Body of pancreas (tissue), 4 donors: ENCODE results near the gene IRF3. TPM values are rescaled to one million over a fixed set of nuclear protein-coding genes. Genes with fewer than 3 reads are reported as not detected.

ENCODE experiments used
- ATAC-seq: fragments of 150-250 bp; one replicate; pipeline ENCODE4 v1.9.1; 2016
- DNase-seq, 4 donors: peaks; one replicate each; pipeline ENCODE4 v3.0.0-alpha.2; 2019
- H3K27ac ChIP-seq, 4 donors: fragments of 200-600 bp; sonication (generic); 1 replicate in 3 of 4; 2 replicates in 1 of 4; pipeline versions ENCODE4 v1.5.1 to v1.6.1; 2016 to 2019; ENCODE audit warnings: mild to moderate bottlenecking in 1 of 4, mixed read lengths in 1 of 4, moderate library complexity in 1 of 4
- H3K27me3 ChIP-seq, 2 donors: fragments of 200-600 bp; sonication (generic); one replicate each; pipeline ENCODE4 v1.6.0; 2016; ENCODE audit warnings: mild to moderate bottlenecking in 1 of 2
- H3K36me3 ChIP-seq, 2 donors: fragments of 200-600 bp; sonication (generic); replicated peaks in 1 of 2; 2 replicates each; pipeline ENCODE4 v1.5.1; 2016; ENCODE audit warnings: low read depth in 2 of 2; ENCODE audit not compliant: insufficient read depth in 1 of 2
- H3K4me1 ChIP-seq: fragments of 200-600 bp; sonication (generic); one replicate; pipeline ENCODE4 v1.6.0; 2016
- H3K4me3 ChIP-seq, 2 donors: fragments of 200-600 bp; sonication (generic); 1 replicate in 1 of 2; 2 replicates in 1 of 2; pipeline ENCODE4 v1.5.1; 2016 to 2019
- H3K9me3 ChIP-seq, 3 donors: fragments of 200-600 bp; sonication (generic); 1 replicate in 2 of 3; 2 replicates in 1 of 3; pipeline ENCODE4 v1.5.1; 2016
- CTCF ChIP-seq, 7 experiments: fragments of 450-650 bp in 4 of 7; fragments of 200-600 bp in 3 of 7; sonication (generic) in 3 of 7; IDR thresholded peaks; one replicate each; pipeline ENCODE4 v1.5.1; 2016 to 2019; ENCODE audit warnings: antibody characterized with exemption in 7 of 7
- POLR2A ChIP-seq, 3 donors: fragments of 450-650 bp; IDR thresholded peaks; one replicate each; pipeline ENCODE4 v1.6.1; 2016; ENCODE audit warnings: antibody characterized with exemption in 3 of 3, mild to moderate bottlenecking in 2 of 3
- WGBS, 2 donors: methylation state at CpG; one replicate each; pipeline ENCODE4 v1.1.5; 2017; 5-methylcytosine and 5-hydroxymethylcytosine counted together
- intact Hi-C: fragments of 100-400 bp; cut with DNase I; formaldehyde crosslinking; loops from one replicate; pipeline ENCODE4 v1.15.1; 2023
- total RNA-seq, 2 donors: library from RNA; depleted of rRNA; stranded (reverse); fragments of >200 nt; gene quantifications; one replicate each; pipeline ENCODE4 v1.1.0, GENCODE V29; 2016

Gene IRF3
- total RNA-seq = 100 to 1,000 TPM in 1 of 2 donors, 10 to 100 TPM in 1; 46.7 to 134 TPM

GRCh38 chr19:49665351-49666119 is at the start of gene IRF3, which contains the start of gene BCL2L12:
TSS of gene IRF3 (minus strand) at chr19:49665857. CDS start at chr19:49664838, 1,019 bp downstream.
TSS of gene BCL2L12 (plus strand) at chr19:49665933. CDS start at chr19:49666693, 760 bp downstream.
- ATAC-seq = peak; percentile 93
- Histone ChIP-seq H3K9me3 (no peaks in the 10 kb centered on the region), H3K27ac (peak within 1 kb of the TSS; percentile 78 to 94 (median 92)), H3K36me3 (peaks cover 5 to 7% of the 10 kb centered on the region in 2 donors), H3K27me3 (no peaks in the 10 kb centered on the region), H3K4me1 (peaks cover 23% of the 10 kb centered on the region), H3K4me3 (peak within 1 kb of the TSS; percentile 9 to 72)
- TF ChIP-seq POLR2A (IDR thresholded peaks at IDR 0.05) (peak; percentile 39 to 88 (median 82)), CTCF (IDR thresholded peaks at IDR 0.05) (no peak)
- WGBS, 2 donors = 0 to 1% methylated on average over 47 to 50 of the region's 50 CpGs
- peak; percentile 98 to 99 (median 98) for DNase-seq
- intact Hi-C loops = no loop called here

GRCh38 chr19:49713236-49713845 is 47.7 kb upstream of the IRF3 start:
- 51 to 100% methylated on average over 1 to 8 of the region's 8 CpGs for WGBS, 2 donors
- intact Hi-C loops = no loop called here
- no peak for DNase-seq
- Histone ChIP-seq H3K9me3 (no peaks in the 10 kb centered on the region), H3K27me3 (no peaks in the 10 kb centered on the region), H3K4me3 (no peak overlapping the region), H3K4me1 (no peaks in the 10 kb centered on the region), H3K27ac (no peak overlapping the region), H3K36me3 (no peaks in the 10 kb centered on the region)
- ATAC-seq = no peak
- TF ChIP-seq POLR2A (IDR thresholded peaks at IDR 0.05) (no peak), CTCF (IDR thresholded peaks at IDR 0.05) (no peak)

GRCh38 chr19:49712397-49712859 is 46.8 kb upstream of the IRF3 start:
- H3K4me3 ChIP-seq = no peak overlapping the region
- WGBS, 2 donors = 53 to 61% methylated on average over 20 of the region's 20 CpGs
- DNase-seq (peak; percentile 32 to 48 (median 34)), ATAC-seq (peak; percentile 33)
- no peak for TF ChIP-seq CTCF (IDR thresholded peaks at IDR 0.05)
- TF ChIP-seq POLR2A (IDR thresholded peaks at IDR 0.05) = no peak
- H3K36me3 ChIP-seq = no peaks in the 10 kb centered on the region
- H3K9me3 ChIP-seq = no peaks in the 10 kb centered on the region
- no peaks in the 10 kb centered on the region for H3K4me1 ChIP-seq
- H3K27ac ChIP-seq = no peak overlapping the region
- intact Hi-C loops = no loop called here
- no peaks in the 10 kb centered on the region for H3K27me3 ChIP-seq

- Histone ChIP-seq H3K4me1 (no peaks in the 10 kb centered on the region), H3K27ac (no peak overlapping the region), H3K27me3 (no peaks in the 10 kb centered on the region), H3K36me3 (no peaks in the 10 kb centered on the region), H3K4me3 (no peak overlapping the region), H3K9me3 (no peaks in the 10 kb centered on the region)
- intact Hi-C loops = no loop called here
- 82 to 85% methylated on average over 20 of the region's 20 CpGs for WGBS, 2 donors
- DNase-seq (no peak), ATAC-seq (no peak)
- no peak for TF ChIP-seq CTCF (IDR thresholded peaks at IDR 0.05)
- no peak for TF ChIP-seq POLR2A (IDR thresholded peaks at IDR 0.05)
Observed at GRCh38 chr19:49710372-49710951, 44.8 kb upstream of the IRF3 start.
